ENCODE measurements around the gene LGSN. TPM values are rescaled to one million over a fixed set of nuclear protein-coding genes. Genes with fewer than 3 reads are reported as not detected.

The LGSN gene
- total RNA-seq, 1 donor from 2014 or later = not detected

Small RNAs within 50 kb of the gene (small RNA-seq; reads per million reads assigned to genes)
- not detected for gene SPTLC1P3

Other genes with a start within 250 kb of the LGSN start
- not detected for gene FKBP1C, start 108.5 kb downstream of the LGSN start, total RNA-seq